Dedifferentiated amniotic fluid mesenchymal stem cell (primary cell): Measurements from ENCODE around the gene KCNMB4.

Source experiments
- DNase-seq: peaks from one replicate; pipeline ENCODE4 v3.0.0-alpha.2; 2016; ENCODE audit errors: extremely low spot score

The KCNMB4 gene

DNA sequence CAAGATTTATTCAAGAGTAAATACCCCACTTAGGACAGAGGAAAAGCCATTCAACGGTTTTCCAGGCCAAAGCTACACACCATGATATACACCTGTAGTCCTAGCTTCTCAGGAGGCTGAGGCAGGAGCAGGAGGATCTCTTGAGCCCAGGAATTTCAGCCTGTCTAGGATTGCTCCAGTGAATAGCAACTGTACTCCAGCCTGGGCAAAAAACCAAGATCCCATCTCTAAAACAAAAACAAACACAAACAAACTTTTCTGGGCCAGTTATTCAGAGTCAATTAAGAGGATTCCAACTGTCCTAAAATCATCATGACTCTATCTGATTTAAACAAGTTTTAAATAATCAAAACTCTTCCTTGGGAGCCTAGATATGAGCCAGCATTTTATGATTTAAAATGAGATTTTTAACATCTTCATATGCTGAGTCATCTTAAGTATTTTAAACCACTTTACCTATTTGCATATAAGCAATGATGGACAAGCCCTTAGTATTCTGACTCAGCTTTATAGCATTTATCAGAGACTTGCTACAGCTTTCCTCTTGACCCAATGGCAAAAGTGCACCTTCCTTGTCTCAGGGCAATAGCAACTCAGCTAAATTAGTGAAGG, 77.1 kb downstream of the KCNMB4 start:
- DNase-seq: no peak

DNA sequence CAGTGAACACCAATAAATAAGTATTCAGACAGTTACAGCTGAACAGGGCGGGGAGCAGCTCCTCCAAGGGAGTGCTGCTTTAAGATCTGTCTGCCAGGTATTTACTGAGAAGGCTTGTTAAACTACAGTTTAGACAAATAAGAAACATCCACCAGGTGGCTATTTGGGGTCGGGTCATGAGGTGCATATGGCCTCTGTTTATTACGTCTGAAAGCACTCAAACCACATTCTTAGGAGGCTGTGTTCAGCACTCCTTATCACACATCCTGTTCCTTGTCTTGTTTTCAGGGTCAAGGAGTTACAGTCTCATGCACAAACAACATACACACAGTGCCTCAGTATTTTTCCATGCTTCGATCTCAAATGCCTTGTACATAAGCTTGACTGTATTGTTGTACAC, 78.8 kb downstream of the KCNMB4 start:
- DNase-seq: no peak

DNA sequence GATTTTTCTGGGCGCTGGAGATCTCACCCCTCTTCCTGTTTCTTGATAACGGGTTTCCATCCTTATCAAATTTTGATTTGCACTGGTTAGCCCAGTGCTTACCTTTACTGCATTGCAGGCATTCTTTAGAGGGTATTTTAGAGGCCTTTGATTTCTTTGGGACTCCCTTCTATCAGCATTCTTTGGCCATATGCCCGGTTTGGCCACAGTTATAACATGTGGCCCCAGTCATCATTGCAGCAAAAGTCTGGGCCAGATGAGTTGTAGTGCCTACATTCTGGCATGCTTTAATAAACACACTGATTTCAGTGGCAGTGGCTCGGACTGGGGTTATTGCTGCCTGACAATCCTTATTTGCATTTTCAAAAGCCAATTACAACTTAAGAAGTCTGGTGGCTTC, 82.3 kb downstream of the KCNMB4 start:
- DNase-seq: no peak

DNA sequence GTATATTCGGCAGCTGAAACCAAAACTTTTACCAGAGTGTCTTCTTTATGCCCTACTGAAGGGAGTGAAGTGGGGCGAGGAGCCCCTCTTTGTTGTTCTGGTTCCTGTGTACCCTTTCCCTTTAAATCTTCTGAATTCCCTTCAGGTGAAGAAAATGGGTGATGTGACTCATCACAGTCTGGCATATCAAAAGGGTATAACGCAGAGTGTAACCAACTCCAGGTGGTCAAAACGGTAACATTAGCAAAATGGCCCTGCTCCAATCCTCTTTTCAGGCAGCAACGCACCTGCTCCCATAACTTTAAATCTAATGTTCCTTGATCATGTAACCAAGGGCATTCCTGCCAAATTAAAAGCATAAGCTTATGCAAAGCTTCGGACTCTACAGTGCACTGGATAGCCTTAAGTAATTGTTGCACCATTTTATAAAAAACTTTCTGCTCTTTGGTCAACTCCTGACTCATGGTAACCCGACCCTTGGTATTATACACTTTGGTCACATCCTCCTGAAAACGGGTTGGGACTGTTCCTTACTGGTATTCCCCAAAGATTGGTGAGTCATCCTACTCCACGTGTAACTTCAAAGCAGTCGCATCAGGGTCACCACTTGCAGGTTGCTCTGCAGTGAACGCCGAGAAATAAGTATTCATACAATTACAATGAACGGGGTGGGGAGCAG, 83.1 kb downstream of the KCNMB4 start:
- DNase-seq: no peak

DNA sequence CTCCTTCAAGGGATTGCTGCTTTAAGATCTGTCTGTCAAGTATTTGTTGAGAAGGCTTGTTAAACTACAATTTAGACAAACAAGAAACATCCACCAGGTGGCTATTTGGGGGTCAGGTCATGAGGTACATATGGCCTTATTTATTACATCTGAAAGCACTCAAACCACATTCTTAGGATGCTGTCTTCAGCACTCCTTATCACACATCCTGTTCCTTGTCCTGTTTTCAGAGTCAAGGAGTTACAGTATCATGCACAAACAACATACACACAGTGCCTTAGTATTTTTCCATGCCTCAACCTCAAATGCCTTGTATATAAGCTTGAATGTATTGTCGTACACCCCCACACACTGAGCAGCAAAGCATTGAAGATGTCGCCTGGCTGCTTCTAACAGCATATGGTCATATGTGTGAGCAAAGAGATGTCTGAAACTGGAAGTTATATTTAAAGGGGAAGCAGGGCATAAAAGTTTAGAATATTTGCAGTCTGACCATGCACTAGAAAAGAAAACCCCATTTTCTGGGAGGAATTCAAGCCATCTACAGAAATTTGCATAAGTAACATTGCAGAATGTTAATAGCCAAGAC, 83.8 kb downstream of the KCNMB4 start:
- no peak for DNase-seq

DNA sequence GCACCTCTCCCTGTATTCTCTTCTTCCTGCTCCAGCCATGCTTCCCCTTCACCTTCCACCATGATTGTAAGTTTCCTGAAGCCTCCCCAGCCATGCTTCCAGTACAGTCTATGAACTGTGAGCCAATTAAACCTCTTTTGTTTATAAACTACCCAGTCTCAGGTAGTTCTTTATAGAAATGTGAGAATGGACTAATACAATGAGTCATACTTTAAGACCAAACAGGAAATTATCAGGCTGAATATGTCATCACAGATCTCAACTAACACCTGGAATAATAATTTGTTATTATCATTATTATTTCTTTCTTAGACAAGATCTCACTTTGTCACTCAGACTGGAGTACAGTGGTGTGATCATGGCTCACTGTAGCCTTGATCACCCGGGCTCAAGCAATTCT, 85.4 kb downstream of the KCNMB4 start:
- DNase-seq: no peak

DNA sequence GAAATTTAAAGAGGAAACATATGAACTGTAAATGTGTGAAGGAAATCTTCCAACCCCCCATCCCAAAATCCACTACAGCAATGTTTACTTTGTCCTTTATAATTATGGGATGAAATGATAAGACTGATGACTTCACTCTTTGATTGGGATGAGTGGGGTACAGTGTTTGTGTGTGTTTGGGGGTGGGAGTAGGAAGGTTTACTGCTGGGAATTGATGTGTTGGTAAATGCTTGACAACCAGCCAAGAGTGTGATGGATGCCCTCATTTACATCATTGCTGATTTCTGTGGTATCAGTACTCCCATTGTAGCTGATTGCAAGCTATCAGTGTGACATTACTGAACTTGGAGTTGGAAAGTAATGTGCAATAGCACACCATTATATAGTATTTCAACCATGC, 90.9 kb downstream of the KCNMB4 start:
- no peak for DNase-seq

DNA sequence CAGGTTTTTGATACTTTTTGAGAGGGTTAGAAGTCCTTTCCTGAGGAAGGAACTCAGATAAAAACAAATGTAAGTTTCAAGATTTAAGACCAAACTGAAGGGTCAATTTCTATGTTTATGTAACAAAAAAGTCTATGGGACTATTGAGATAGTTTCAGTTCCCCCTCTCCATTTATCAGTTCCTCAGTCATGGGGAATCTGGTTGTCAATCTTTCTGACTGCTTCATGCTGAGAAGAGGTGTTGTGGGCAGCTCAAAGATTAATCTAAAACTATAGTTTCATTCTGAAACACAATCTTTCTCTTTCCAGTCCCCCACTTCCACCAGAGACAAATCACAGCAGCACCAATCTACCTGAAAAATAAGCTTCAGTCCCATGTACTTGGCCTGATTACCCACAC, 93.7 kb downstream of the KCNMB4 start:
- DNase-seq: no peak

DNA sequence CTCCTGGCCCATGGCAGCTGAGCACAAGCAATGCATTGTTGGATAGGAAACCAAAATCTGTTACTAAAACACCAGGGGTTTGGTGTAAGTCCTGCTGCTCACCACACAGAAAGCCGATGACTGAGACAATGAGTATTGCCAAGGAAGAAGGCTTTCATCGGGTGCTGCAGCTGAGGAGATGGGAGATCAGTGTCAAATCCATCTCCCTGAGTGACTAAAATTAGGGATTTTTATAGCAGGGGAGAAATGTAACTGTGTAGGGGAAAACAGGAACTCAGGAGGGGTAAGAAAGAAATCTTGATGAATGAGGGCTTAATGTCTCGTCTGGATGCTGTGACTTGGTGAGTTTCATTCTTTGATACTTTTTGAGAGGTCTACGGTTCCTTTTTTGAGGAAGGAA, 97.9 kb downstream of the KCNMB4 start:
- DNase-seq: no peak

DNA sequence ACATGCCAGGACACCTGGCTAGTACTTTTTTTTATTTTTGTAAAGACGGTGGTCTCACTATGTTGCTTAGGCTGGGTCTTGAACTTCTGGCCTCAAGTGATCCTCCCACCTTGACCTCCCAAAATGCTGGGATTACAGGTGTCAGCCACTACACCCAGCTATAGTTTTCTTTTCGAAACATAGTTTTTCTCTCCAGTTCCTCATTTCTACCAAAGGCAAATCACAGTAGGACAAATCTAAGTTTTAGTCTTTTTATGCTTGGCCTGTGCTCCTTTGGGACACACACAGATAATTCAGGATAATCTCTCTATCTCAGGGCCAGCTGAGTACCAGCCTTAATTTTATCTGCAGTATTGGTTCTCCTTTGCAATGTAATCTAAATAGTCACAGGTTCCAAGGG, 100.7 kb downstream of the KCNMB4 start:
- DNase-seq: no peak

DNA sequence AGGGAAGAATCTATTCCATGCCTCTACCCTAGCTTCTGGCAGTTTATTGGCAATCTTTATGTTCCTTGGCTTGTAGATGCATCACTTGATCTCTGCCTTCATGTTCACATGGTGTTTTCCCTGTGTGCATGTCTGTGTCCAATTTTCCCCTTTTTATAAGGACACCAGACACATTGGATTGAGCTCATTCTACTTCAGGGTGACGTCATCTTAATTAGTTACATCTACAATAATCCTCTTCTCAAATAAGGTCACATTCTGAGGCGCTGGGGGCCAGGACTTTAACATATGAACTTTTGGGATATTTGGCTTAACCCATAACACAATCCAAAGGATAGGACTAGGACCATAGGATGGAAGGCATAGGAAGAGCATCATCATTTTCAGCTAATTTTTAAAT, 101.4 kb downstream of the KCNMB4 start:
- no peak for DNase-seq

DNA sequence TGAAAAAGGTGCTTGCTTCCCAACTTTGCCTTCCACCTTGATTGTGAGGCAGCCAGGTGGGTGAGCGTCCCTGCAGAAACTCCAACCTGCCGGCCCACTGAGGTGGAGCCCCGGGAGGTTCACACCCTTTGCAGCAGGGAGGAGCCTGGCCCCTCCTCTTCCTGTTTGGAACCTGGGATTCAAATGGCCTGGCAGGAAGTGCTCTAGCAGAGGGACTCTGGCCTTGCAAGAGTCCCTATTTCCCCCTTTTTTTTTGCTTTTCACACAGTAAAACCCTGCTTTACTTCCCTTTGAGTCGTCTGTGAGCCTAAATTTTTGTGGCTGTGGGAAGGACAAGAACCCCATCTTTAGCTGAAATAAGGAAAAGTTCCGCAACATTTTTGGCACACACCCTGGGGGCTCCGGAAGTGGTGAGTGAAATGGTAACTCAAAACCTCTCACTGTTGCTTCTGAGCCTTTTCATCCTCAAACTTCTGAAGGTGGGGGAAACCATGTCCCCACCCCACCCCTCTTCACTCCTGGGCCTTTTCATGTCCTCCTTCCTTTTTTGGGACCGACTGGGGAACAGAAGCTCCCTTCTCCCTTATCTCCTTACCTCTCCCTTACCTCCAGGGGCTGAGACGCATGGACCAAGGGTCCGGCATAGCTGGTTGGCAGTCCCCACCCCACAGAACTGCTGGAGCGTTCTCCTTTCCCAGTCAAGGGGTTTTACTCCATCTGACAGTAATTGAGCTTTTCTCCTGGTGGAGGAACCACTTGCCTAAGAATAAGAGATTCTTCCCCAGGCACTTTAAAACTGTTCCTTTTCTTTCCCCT, 102.0 kb downstream of the KCNMB4 start:
- no peak for DNase-seq

DNA sequence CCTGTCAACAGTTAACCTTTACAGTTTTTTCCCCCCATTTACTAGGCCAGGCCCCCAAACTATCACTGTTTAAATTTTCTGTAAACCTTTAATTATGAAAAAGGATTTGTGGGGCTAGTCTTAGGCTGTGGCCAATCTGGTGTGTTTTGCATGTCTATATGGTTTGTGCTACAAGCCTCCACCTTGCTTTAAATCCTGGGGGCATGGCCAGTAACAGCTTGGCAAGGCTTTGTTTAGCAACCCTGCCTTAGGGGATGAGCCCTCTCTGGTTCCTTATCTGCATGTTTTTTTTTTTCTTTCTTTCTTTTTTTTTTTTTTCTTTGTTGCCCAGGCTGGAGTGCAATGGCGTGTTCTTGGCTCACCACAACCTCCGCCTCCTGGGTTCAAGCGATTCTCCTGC, 102.7 kb downstream of the KCNMB4 start:
- no peak for DNase-seq

DNA sequence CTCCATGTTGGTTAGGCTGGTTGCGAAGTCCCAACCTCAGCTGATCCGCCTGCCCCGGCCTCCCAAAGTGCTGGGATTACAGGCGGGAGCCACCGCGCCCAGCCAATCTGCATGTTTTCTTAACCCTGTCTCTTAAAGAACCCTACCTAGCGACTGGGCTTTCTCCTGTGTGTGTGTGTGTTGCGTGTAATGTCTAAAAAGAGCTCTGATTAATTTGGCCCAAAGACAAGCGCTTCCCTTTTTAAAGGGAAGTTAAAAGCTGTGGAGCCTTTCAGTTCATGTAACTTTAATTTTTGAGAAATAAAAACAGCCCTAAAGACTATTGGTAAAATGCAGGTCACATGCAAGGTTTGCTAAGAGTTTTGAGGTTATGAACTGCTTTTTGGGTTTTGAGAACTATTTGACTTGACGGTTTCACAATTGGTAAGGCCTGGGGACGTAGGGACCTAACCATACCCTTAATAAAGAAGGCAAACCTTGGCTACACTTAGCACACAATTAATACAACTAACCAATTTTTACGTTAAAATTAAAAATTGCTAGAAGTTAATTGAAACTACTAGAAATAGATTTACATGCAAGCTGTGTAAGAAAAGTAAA, 103.2 kb downstream of the KCNMB4 start:
- DNase-seq: no peak

DNA sequence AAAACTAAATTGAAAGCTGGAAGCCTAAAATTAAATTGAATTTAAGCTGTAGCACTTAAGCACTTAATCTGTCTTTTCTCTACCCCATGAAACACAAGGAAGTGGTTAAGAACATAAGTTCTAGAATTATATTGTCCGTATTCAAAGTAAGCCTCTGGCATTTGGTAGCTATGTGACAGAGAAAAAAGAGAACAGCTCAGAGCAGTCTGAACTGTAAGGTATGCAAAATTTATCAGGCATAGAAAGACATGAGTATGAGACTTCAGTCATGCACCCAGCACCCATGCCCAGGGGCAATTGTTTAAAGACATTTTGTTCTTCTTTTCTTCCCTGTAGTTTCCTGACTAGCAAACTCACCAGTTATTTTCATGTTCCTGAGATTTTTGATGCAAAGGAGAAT, 116.7 kb downstream of the KCNMB4 start:
- no peak for DNase-seq
